Measurements from ENCODE around the gene R3HDM2. TPM values are rescaled to one million over a fixed set of nuclear protein-coding genes. Genes with fewer than 3 reads are reported as not detected.

Gene R3HDM2
- total RNA-seq, 4 donors from 2014 or later, result 24.2 to 47.3 (median 26.7) TPM

DNA sequence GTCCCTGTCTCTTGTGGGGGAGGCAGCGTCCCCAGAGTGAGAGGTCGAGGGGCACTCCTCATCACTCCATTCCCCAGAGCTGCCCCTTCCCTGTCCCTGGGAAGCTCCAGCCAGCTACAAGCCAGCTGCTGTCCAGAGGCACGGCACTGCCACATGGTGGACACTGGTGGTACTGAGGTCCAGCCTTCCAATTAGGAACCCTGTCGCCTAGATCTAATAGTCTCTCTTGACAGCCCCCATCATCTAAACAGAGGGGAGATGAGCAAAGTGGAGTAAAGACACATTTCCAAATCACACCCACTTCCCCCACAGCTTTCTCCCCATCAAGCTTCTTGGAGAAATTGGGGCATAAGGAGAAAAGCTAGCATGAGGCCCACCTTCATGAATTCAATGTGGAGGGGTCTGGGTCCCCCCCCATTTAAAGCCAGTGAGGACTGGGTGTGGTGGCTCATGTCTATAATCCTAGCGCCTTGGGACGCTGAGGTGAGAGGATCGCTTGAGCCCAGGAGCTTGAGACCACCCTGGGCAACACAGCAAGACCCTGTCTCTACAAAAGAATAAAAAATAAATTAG, 22.2 kb upstream of the R3HDM2 start:
- DNase-seq (ENCODE audit: low spot score) (peak; percentile 78), ATAC-seq (ENCODE audit: low FRiP score) (peak; percentile 60)
- TF ChIP-seq, protein P1, sequence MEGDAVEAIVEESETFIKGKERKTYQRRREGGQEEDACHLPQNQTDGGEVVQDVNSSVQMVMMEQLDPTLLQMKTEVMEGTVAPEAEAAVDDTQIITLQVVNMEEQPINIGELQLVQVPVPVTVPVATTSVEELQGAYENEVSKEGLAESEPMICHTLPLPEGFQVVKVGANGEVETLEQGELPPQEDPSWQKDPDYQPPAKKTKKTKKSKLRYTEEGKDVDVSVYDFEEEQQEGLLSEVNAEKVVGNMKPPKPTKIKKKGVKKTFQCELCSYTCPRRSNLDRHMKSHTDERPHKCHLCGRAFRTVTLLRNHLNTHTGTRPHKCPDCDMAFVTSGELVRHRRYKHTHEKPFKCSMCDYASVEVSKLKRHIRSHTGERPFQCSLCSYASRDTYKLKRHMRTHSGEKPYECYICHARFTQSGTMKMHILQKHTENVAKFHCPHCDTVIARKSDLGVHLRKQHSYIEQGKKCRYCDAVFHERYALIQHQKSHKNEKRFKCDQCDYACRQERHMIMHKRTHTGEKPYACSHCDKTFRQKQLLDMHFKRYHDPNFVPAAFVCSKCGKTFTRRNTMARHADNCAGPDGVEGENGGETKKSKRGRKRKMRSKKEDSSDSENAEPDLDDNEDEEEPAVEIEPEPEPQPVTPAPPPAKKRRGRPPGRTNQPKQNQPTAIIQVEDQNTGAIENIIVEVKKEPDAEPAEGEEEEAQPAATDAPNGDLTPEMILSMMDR (IDR thresholded peaks at IDR 0.05), result peak in 1 of 3 donors; percentile 79

GRCh38 chr12:57452181-57452936, 21.5 kb upstream of the R3HDM2 start:
- no peak for ATAC-seq (ENCODE audit: low FRiP score)
- no peak for DNase-seq (ENCODE audit: low spot score)
- TF ChIP-seq, protein P1 (IDR thresholded peaks at IDR 0.05), result no peak

DNA sequence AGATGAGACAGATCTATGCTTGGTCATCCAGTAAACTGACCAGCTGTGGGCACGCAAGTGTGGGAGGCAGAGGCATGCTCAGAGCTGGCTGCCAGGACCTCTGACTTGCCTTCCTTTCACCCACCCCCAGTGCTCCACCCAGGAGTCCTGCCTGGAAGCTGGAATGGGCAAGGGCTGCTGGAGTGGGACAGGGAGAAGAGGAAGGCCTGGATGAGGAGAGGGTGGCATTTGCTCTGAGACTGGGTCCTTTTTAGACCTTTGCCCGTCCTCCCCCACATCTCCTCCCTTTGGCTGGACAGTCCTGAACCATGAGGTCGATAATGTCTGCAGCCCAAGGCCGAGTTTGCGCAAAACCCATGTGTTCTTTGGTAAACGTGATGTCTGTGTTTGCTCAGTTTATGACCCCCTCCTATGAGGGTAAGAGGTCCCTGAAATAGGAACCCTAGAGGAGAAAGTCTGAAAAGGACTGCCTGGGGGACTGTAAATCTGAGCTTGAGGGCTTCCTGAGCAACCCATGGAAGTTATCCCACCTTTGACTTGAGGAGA, 20.5 kb upstream of the R3HDM2 start:
- no peak for ATAC-seq (ENCODE audit: low FRiP score)
- TF ChIP-seq, protein P1 (IDR thresholded peaks at IDR 0.05), result no peak
- DNase-seq (ENCODE audit: low spot score), result no peak

DNA sequence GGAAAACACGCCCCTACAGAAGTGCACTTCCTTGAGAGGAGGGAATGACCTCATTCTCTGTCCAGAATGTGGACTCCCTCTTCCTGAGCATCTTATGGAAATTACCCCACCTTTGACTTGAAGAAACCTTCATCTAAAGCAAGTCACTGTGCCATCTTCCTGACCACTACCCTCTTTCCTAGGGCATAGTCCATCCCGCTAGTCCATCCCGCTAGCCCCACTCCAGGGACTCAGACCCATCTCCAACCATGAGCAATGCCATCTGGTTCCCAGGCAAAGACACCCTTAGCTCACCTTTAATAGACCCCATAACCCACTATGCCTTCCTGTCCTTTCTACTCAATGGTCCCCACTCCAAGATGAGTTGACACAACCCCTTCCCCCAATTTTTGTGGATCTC, 19.2 kb upstream of the R3HDM2 start:
- ATAC-seq (ENCODE audit: low FRiP score), result no peak
- no peak for DNase-seq (ENCODE audit: low spot score)
- TF ChIP-seq, protein P1 (IDR thresholded peaks at IDR 0.05), result no peak

DNA sequence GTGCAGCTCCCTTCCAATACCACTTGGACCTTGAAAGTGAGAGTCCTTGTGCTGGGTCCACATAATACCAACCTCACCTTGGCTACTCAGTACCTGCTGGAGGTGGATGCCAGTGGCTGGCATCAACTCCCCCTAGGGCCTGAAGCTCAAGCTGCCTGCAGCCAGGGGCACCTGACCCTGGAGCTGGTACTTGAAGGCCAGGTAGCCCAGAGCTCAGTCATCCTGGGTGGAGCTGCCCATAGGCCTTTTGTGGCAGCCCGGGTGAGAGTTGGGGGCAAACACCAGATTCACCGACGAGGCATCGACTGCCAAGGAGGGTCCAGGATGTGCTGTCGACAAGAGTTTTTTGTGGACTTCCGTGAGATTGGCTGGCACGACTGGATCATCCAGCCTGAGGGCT, 18.5 kb upstream of the R3HDM2 start:
- ATAC-seq (ENCODE audit: low FRiP score) (no peak), DNase-seq (ENCODE audit: low spot score) (no peak)
- TF ChIP-seq, protein P1 (IDR thresholded peaks at IDR 0.05), result no peak

DNA sequence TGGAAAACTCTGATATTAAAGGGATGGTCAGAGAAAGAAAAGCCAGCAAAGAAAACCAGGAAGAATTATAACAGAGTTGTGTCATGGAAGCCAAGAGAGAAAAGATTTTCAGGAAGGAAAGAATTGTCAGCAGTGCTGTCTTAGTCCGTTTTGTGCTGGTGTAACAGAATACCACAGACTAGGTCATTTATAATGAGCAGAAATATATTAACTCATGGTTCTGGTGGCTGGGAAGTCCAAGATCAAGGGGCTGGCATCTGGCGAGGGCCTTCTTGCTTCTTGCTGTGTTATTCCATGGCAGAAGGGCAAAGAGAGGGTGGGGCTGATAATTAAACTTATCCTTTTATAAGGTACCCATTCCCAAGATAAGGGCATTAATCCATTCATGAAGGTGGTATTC, 17.8 kb upstream of the R3HDM2 start:
- ATAC-seq (ENCODE audit: low FRiP score) (no peak), DNase-seq (ENCODE audit: low spot score) (no peak)
- TF ChIP-seq, protein P1 (IDR thresholded peaks at IDR 0.05), result no peak
